CD4-positive, alpha-beta T cell treated with Interleukin-17A for 4 hours (primary cell): Measurements from ENCODE around the gene PHF8.

ENCODE experiments used
- DNase-seq: peaks from one replicate; pipeline ENCODE4 v3.0.0-alpha.2; 2020; ENCODE audit warnings: mixed read lengths

Gene PHF8

DNA sequence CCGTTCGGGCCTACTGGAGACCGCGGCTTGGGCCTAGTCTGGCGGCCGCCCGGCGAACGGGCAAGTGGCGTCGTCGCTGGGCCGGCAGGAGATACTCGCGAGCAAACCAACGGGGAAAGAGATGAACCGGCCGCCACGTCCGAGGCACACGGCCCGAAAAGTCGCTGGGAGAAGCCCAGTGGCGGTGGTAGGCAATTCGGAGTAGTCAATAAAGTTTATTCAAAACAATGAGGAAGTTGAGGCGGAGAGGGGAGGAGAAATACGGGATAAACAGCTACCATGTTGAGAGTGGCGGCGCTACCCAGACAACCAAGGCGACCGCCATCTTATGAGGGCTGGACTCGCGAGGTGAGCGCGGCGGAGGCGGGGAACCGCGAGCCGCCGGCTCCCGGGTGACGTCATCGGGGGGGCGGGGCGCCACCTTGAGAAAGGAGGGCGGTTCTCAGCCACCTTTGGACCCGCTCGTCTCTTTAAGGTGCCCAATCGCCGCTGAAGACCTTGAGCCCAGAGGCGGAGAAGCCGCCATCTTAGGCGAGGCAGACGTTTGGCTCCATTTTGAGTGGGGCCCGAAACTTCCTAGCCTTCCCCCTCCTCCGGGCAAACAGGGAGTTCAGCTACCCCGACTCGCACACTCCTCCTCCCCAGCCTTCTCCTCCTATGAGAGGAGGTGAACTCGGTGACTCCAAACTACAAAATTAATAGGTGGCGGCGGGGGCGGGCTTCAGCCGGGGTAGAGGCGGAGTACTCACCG is at the start of gene PHF8:
TSS of gene PHF8 (minus strand) at position 348 of the 751 bp plus-strand sequence. CDS start 1,745 bp downstream, outside the sequence.
- DNase-seq = peak; percentile 95

DNA sequence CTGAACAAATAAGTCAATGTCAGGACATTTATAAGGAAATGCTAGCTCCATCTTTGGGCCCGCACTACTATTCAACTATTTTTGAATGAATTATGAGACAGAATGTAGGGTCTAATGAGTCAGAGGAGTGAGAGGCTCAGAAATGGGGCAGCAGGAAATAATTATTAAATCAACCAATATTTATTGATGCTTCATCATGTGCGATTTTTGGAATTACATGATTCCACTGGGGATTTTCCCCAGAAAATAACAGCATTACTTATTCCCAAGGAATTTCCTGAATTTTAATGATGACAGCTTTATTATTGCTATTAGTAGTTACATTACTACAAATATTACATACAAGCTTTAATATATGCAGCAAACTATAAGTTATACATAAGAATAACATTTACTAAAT is 49.3 kb upstream of the PHF8 start:
- DNase-seq = no peak

DNA sequence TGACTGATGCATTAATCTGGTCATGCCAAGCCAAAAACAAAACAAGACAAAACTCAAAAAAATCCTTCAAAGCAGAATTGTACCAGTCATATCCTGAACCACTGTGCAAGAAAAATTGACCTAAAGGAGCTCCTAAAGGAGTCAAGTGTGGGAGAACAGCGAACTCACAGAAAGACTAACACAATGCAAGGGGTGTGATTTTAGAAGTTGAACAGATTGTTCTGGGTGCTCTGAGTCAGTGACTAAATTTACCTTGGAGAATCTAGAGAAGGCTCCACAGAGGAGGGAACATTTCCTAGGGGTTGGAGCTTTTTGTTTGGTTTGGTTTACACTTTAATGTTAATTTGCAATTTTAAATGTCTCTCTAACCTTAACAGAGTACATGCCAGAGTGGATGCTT is 48.9 kb upstream of the PHF8 start:
- no peak for DNase-seq

DNA sequence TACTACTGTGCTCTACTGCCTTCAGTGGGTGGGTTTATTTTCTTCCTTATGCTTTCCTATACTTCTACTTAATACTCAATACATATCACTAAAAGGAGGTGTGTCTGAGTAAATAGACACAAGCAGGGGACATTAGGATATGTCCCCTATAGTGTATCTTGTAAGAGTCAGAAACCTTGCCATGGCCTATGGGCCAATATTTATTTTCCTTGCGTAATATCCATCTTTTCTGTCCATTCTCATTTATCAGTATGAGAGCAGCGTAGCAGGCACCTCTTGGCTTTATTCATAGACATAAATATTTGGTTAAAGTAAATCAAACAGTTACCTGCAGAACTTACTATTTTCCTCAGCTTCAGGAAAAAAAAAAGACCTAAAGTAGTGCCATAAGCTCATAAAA is 46.6 kb upstream of the PHF8 start:
- no peak for DNase-seq

DNA sequence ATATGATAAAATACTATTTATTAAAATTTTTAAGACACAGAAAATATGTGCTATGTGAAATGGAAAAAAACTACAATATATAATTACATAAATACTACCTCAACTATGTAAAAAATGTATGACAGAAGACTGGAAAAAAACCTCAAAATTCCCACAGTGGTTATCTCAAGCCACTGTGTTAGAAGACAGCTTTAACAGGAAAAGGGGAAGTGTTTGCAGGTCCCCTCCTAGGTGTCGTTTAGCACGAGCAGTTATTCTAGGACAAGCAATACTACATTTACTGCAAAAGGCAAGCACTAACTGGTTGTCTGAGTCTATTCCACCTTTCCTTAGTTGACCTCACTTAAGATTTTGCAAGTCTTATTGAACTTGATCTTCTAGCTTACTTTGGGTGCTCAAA is 44.9 kb upstream of the PHF8 start:
- DNase-seq = no peak

DNA sequence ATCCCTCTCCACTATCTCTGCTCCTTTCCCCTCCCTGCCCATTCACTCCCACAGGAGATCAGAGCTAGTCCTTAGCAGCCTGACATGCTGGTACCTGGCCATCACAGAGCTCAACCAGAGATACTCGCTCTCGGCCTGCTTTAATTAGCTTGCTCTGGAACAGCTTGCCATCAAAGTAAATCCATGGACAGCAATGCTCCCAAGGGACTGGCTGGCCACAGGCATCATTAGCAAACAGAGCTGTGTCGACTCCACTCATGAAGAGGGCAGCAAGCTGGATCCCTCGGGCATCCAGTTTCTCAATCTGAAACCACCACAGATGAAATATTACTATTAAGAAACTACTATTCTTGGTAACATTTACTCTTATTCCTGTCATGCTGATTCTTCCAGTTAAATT is 43.4 kb upstream of the PHF8 start:
- DNase-seq = no peak

DNA sequence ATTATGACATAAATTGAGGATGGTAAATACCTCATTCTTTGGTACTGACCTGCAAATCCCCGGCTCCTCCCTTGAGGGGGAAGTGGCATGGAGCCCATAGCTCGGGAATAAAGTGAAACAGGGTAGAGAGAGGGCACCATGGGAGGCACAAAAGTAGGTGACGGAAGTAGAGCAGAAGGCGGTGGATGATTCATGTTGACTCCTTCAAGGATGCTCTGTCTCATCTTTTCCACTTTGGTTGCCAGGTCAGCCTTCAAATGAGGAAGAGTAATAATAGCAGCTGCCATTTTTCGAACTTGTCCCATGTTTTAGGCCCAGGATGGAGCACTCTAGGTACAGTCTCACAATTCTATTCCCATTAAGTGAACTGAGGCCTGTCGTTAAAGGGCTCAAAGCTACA is 41.4 kb upstream of the PHF8 start:
- no peak for DNase-seq

DNA sequence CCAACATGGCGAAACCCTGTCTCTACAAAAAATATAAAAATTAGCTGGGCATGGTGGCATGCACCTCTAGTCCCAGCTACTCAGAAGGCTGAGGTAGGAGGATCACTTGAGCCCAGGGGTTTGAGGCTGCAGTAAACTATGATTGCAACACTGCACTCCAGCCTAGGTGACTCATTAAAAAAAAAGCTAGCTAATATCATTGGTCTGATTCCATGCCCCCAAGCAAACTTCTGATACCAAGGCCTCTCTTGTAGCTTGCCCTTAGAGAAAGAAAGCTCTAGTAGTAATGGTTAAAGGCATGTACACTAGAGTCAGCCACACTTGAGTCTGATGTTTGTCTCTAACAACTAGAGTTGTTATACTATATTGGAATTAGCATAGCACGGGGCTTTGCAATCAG is 32.6 kb upstream of the PHF8 start:
- no peak for DNase-seq

DNA sequence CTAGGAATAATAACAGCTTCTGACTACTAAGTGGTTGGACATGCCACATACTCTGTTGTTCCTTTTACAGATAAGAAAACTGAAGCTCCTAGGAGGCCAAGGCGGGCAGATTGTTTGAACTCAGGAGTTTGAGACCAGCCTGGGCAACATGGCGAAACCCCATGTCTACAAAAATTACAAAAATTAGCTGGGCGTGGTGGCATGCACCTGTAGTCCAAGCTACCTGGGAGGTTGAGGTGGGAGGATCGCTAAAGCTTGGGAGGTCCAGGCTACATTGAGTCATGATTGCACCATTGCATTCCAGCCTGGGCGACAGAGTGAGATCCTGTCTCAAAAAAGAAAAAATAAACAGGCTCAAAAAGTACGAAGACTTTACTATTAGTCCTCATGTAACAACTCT is 30.6 kb upstream of the PHF8 start:
- no peak for DNase-seq

DNA sequence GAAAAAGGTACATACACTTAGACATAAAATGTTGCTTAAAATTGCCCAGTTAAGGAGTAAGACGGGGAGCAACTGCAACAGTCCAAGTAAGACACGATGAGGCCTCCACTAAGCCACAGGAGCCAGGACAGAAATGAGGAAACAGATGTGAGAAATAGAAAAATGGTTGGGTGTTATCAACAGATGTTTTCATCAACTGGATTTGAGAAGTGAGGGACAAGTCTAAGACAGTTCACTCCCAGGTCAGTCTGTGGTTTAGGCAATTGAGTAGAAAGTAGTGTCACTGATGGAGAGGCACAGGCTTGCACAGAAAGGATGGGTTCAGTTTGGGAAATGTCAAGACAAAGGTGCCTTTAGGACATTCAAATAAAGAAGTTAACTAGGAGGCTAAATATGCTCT is 23.5 kb upstream of the PHF8 start:
- no peak for DNase-seq

DNA sequence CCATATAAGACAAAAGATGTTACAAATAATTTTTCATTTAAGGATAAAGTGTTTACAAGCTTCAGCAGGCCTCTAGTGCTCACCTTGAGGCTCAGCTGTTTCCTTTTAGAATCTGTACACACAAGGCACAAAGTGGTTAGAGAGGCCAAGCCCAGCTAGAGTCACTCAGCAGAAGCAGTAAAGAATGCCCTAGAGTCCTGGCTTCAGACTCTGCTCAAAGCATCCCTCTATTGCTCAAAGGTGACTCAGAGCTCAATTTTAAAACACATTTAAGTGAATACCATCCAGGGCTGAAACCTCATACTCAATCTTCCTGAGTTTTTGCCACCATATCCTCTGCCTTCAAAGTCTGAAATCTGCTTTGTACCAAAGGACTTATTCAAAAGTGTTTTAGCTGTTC is 22.6 kb upstream of the PHF8 start:
- no peak for DNase-seq

DNA sequence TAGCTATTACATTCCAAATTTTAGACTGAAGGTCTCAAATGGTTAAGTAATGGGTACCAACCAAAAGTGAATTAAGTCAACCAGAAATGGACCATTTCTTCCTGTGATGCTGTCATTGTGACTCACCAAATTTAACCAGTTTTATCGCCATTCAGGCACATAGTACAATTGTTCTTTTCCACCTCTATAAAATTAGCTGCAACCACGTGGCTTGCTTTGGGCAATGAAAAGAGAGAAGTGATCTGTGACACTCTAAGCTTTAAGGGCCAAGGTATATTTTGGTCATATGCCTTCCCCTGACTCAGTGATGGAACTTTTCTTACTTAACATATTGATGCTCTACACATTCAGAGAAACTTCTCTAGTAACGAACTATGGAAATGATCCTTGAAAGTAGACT is 20.3 kb upstream of the PHF8 start:
- no peak for DNase-seq

DNA sequence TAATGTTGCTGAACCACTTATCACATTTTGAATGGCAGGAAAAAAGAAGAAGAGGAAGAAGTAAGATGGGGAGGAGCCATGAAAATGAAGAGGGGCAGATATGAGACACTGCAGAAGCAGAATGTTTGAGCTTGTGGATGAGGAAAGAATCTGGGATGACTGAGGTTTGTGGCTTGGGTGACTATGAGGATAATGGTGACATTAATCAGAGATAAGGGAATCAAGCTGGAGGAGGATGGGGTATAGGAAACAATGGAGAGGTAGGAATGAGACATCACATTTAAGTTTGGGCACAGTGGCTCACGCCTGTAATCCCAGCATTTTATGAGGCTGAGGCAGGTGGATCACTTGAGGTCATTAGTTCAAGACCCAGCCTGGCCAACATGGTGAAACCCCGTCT is 19.1 kb upstream of the PHF8 start:
- DNase-seq = no peak

DNA sequence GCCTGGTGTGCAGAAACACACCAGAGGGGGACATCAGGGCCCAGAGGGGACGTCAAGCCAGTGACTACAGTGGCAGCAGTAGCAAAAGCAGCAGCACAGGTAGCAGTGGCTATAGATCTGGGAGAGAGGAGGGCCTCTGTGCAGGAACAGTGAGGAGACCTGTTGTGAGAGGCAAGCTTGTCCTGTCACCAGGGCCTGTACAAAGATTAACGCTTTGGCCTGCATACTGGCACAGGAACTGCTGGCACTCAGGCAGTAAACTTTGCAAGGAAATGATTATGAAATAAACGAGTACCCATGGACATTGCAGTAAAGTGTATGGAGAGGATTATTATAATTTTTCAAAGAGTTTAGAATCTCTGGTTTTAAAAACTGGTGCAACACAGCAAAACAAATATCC is 5.5 kb upstream of the PHF8 start:
- no peak for DNase-seq

DNA sequence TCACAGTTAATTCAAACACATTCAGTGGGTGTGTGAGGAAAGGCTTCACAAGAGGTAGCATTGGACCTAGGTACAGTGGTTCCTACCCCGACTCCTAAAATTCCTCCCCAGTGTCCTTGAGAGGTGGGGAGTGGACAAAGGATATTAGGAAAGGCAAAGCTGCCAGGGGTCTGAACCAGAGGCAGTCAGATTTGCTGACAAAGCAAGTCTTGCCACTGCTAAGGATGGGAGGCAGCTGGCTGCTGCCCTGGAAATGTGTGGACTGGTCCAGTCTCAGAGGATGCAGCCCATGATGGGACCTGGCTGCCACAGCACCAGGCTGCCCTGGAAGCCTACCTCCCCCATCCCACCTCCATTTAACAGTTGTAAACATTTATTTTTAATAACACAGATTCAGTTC is 4.1 kb upstream of the PHF8 start:
- no peak for DNase-seq

DNA sequence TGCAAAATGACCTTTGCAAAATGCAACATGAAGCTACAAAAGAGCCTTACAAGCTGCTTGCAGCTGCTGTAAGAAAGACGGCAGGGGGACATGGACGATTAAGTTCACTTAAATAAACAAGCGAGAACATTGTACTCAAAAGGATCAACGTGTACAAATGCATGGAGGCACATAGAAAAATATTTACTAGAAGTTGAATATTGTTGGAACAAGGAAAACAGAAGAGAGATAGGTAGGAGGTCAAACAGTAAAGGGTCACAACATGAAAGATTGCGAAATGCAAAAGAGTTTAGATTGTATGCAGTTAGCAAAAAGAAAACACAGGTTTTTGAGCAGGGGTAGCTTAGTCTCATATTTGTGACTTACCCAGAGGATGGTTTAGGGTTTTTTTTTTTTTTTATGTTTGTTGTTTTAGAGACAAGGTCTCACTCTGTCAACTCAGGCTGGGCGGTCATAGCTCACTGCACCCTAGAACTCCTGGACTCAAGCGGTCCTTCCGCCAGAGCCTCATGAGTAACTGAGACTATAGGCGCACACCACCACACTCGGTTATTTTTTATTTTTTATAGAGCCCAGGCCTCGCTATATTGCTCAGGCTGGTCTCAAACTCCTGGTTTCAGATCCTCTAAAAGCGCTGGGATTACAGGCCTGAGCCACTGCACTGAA is 1.4 kb upstream of the PHF8 start:
- DNase-seq = no peak

DNA sequence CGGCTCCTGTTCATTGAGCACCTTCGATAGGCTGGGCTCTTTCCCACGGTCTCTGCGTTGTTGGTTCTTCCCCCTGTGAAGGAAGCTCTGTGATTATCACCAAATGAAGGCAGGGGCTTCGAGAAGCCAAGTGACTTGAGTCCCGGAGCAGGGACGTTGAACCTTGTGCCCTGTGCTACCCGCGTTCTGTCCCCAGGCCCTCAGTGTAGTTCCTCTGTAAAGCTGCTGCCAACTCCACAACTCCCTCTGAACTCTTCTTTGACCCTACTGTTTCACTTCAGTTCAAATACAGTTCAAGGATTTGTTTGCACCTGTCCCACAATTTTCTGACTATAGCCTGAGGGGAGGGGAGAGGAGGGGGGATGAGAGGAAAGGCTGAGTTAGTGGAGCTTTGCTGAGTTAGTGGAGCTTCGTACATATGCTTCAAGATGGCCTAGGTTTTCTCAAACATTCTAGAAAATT is 635 bp upstream of the PHF8 start:
- no peak for DNase-seq

DNA sequence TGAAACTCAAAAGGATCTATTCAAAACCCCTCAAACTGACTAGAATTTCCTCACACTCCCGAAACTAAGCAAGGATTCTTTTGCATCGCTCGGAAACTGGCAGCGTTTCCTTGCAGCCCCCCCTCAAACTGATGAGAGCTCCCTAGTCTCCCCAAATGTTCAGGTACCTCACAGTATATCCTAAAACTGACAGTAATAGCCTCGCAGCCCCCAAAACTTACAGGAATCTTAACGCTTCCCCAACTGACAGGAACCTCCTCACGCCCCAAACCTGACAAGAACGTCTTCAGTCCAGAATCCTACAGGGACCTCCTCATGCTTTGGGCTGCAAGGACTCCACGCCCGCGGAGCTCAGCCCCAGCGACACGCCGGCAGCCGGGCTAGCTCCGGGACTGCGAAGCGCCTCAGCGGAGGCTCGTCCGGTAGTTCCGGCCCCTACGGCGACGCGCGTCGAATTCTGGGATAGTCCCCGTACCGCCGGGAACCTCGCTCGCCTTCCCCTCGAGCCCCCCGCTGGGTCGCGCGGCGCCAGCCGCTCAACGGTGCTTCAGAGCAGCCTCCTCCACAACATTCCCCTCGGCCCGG is 640 bp downstream of the PHF8 start:
- DNase-seq = peak; percentile 53

DNA sequence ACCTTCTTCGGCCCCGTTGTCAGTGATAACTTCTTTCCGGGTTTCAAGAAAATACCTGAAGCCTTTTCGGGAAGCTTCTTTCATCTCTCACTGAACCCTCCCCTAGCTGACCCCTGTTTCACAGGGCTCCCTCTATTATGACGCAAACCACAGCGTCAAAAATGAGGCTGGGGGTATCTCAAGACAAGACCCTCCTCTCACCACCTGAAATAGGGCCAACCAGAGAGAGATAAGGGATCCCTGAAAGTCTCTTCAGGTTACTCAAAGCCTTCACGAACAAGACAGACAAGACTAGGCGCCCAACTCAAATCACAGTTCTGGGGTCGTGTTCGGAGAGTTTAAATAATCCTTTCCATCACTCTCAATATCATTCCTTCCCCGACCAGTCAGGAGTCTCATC is 1.2 kb downstream of the PHF8 start:
- no peak for DNase-seq

DNA sequence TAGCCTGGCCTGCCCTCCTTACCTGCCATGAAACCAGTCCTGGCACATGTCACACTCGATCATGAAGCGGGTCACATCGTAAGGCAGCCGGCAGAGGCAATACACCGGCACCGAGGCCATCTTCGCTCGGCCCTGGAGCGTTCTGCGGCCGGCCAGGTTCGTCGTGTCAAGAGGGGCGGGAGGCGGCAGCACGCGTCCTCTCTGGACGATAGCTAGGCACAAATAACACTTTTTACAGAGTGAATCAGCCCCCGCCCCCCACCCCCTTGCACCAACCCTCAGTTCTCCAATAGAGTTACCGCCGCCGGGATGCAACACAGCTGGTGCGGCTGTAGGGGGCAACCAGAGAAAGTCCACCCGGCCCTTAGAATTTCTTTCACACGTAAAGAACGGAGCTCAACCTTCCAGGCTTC is 1.7 kb downstream of the PHF8 start:
- peak; percentile 51 for DNase-seq

DNA sequence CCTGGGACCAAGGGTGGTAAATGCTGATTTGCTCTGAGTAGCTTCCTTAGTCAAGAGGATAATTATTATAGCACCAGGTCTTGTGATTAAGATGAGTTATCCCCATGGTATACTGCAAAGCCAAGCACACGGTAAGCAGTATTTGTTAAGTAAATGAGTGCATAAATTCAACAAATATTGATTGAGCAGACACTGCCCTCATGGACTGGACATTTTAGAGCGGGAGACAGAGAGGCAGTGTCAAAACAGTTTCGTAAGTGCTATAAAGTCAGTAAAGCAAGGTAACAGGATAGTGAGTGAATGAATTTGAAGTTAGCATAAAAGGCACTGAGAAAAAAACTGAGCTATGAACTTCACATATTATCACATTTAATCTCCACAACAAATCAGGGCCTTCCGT is 13.9 kb downstream of the PHF8 start:
- no peak for DNase-seq

DNA sequence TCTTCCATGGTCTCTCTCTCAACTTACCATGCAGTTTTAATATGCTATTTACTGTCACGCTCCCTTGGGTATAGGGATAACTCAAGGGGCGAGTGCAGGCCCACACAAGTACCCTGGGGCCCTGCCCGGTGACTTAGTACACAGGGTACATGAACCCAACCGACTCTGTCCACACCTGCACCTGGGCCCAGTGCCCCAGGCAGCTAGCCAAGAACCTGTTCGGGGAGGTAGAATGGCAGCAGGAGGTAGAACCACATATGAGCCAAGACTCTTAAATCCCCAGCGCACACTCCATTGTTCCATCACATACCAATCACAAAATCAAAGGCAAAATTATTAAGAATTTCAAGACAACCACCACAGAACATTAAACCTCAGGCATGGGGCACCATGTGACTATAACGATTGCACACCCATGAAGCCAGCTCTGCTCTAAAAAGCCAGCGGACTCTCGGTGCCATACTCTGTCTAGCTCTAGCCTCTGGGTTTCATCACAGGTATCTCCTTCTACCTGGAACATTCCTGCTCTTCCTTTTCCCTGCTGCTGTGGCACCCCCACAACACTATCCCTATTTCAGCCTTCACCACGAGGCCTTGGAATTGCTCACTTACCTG is 14.6 kb downstream of the PHF8 start:
- DNase-seq = no peak

DNA sequence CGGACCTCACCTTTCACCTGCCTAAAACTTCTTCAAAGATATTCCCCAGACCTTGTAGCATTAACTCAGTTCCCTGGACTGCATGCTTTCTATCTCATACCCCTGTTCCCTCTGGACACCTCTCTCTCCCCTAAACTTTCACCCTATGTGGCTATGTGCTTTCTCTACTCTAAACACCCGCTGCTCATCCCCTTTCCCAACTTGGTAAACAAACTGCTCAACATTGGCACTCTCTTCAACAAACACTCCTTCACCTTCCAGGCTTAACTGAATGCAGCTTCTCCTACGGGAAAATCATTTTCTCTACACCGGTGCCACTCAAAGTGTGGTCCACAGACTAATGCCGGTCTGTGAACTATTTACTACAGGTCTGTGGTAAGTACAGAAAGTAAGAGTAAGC is 19.9 kb downstream of the PHF8 start:
- no peak for DNase-seq
